K562 treated with DMSO at 1 percent for 48 hours (cell line): ENCODE measurements around the gene NRN1L. TPM values are rescaled to one million over a fixed set of nuclear protein-coding genes. Genes with fewer than 3 reads are reported as not detected.

Source experiments
- total RNA-seq: library from RNA; unstranded; fragments of 300-600 nt; gene quantifications from 2 replicates; pipeline ENCODE4 v1.2.3, GENCODE V29; 2022; ENCODE audit warnings: low replicate concordance; ENCODE audit errors: extremely low read depth

The NRN1L gene
- not detected in 2 replicates for total RNA-seq

DNA sequence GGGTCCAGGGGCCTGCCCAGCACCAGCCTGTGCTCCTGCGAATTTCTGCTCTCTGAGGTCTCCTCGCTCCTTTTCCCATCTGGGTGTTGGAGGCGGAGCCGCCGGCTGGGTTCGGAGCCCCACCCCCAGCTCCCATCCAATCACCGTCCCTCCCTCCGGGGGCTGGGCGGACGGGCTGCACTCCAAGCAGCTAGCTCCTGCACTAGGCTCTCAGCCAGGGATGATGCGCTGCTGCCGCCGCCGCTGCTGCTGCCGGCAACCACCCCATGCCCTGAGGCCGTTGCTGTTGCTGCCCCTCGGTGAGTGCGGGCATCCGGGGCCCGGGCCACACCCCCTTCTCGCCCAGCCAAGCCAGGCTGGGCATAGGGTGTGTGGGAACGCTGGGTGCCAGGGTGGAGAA is at the start of gene NRN1L:
TSS of gene NRN1L (plus strand) at position 202 of the 400 bp plus-strand sequence. CDS start at position 221, 19 bp downstream.

DNA sequence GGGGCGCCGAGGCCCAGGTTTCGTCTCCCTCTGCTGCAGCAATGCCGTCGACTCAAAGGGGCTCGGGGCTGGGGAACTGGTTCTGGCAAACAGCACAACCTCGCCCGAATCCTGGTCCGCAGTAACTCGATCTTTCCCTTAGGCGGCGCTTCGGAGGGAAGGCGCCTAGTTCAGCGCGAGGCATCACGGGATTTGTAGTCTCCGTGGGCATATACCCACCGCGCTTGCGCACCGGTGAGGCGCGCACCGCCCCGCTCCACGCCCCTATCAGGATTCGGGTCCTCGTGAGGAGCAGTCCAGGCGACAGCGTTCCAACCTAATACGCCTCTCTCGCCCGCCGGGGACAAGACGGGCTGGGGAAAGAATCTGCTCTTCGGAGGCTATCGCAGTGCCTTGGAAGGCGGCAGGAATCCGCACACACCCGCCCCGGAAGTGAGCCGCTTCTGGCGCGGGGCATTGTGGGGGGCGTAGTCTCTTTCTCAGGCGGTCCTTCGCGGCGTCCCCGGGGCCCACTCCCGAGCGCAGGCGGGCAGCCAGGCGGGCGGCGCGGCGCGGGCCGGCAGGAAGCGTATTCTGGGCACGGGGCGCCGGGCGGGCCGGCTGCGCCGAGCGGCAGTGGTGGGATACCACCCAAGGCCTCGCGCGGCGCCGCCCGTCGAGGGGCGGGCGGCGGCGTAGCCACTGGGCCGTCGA is 42.7 kb upstream of the NRN1L start, which contains the start of gene THAP11:
TSS of gene THAP11 (plus strand) at position 505 of the 693 bp plus-strand sequence. CDS start 235 bp downstream, outside the sequence.

DNA sequence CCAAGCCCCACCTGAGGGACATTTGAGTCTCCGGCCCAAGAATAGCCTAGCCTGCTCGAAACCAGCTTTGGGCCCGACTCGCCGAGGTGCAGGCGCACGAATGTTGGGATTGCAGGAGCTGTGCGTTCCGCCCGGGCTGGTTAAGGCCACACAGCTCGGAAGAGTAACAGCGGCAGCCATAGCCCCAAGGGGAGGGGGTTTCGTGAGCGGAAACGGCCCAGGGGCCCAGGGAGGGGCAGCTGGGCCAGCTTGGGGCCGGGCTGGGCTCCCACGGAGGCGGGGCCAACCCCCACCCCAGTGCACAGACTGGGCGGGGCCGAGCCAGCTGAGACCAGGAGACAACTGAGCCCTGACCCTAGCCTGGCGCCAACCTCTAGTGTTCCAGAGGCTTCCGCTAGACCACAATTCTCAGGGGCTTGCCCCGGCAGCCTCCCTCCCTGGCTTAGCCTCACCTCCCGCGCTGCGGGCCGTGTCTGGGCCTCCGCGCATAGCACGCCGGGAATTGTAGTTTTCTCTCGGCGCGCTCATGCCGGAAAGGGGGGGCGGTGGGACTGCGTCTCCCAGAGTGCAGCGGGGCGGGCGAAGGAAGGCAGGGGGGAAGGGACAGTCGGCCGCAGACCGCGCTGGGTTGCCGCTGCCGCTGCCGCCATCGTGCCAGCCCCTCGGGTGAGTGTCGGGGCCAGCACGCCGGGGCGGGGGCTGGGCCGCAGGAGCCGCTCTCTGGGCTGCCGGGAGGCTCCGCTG is 38.2 kb upstream of the NRN1L start, which contains the start of gene NUTF2:
TSS of gene NUTF2 (plus strand) at position 614 of the 744 bp plus-strand sequence. CDS start 18,198 bp downstream, outside the sequence.

DNA sequence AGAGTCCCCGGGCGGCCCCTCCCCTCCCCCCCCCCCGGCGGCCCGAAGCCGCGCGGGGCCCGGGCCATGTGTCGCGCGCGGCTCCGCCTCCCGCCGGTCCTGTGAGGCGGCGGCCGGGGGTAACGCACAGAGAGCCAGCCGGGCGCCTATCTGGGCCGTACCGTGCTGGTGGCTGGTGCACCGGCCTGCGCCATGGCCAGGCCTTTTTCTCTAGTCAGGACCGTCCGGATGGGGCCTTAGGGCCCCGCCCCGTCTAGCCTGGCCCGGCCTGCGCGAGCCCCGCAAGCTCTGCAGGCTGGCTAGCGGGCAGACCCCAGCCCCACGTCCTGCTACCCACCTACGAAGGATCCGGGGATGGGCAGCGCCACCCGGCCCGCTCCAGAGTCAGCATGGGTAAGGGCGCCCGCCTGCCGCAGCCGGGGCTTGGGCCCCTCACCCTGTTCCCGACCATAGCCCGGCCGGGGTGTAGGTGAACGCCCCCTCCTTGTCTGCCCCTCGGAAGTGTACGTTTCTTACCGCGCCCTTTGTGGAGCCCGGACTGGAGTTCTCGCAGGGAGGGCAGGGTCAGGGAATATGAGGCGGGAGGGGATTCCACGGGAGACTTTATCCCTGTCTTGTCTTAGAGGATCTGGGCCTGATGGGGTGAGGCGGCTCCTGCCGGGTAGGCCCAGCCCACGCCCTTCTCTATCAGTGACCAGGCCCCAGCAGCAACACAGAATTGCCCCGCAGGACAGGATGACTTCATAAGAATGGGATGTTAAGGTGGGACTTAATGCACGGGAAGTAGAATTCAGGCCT is 37.4 kb upstream of the NRN1L start, which contains the start of gene CENPT:
TSS of gene CENPT (minus strand) at position 630 of the 798 bp plus-strand sequence. CDS start 13,834 bp downstream, outside the sequence.

DNA sequence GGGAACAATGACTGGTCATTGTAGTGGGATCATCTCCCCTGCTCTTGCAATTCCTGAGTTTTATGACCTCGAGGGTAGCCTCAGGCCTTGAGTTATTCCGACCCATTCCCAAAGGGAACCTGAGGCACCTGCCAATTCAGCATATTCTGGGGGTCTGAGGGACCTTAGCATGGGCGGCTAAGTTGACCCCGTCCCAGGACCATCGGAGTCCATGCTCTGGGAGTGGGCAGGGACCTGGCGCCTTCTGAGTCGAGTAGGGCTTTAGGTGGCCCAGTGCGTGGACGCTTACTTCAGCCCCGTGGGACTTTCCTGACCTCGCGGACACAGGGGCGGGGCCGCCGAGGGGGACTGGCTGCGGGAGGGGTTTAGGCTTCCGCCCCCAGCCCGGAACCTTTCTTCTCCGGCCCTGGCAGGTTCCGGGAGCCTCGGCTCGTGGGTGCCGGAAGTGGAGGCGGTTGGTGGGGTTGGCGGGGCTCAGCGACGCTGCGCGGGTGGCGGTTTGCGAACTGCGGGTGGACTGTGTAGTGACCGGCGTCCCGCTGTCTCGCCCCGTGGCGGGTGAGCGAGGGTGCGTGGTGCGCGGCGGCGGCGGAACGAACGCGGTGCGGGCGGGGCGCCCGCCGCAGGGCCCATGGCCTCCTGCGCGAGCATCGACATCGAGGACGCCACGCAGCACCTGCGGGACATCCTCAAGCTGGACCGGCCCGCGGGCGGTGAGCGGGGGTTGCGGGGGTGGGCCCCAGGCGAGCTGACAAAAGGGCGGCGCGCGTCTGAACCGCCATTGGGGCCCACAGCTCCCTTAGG is 11.9 kb upstream of the NRN1L start, which contains the start of gene EDC4:
TSS of gene EDC4 (plus strand) at position 422 of the 804 bp plus-strand sequence. CDS start at position 632, 210 bp downstream.

DNA sequence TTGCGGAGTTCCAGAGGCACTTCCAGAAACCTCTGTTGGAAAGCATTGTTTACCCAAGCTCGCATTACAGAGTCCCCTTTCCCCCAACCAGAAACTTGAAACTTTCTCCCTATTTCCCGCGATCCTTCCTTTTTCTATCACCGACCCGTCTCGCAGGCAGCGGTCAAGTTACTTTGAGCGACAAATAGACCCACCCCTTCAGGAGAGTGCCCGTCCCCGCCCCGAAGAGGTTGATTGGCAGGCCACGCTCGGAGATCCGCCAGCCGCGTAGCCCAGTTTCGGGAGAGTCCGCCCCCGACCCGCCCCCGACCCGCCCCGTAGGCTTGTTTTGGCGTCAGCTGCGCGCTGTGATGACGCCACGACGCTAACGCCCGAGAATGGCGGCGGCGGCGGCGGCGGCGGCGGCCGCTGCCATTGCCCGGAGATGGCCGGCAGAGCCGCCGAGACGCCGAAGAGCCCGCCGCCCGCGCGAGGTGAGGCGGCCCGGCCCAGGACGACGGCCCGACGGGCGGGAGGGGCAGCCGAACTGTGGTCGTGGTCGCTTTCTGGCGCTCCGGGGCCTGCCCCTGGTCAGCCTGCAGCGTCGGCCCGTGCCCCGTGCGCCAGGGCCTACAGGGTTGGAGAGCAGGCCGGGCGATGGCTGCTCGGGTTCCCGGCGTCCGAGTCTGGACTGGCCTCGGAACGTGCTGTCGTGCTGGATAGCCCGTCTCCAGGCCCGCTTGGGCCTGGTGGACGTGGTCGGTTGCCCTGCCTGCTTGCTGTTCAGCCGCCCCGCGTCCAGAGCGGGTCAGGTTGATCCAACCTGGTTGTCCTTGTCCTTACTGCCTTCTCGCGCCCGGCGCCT is 8.4 kb downstream of the NRN1L start, which contains the start of gene PSKH1:
TSS of gene PSKH1 (plus strand) at position 356 of the 844 bp plus-strand sequence. CDS start 15,496 bp downstream, outside the sequence.

DNA sequence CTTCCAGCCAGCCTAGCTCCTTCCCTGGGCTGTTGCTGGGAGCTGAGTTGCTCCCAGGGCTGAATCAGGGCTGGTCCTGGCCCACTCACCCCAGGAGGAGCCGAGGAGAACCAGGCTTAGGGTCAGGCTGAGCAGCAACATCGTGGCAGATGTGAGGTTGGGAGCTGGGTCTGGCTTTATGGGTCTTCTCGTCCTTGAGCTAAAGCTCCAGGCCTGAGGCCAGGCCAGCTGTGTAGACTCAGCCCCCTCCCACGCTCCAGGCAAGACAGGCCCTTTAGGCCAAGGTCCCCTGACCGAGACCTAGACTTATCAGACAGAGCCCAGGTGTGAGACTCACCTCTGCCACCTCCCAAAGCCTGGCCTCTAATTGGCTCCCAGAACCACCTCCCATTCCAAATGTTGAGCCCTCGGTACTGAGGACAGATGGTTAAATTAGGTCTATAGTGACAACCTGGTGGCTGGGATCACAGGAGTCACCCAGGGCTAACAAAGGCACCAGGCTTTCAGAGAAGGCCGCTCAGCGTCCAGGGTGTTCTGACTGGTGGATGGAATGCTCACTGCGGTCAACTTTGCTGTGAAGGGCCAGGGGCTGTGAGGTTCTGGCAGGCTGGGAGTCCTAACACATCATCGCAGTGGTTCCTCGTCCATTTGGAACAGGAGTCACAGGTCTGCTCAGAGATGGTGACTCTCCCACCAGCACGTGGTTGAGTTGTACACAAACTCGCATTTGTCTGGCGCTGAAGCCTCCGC is 47.2 kb downstream of the NRN1L start, which contains the start of gene CTRL:
TSS of gene CTRL (minus strand) at position 151 of the 750 bp plus-strand sequence. CDS start at position 141, 10 bp downstream.

Other genes with a start within 250 kb of the NRN1L start
- not detected in 2 replicates for gene CARMIL2, start 239.7 kb upstream of the NRN1L start, total RNA-seq
- not detected in 2 replicates for gene ACD, start 224.6 kb upstream of the NRN1L start, total RNA-seq
- not detected in 2 replicates for gene PARD6A, start 223.9 kb upstream of the NRN1L start, total RNA-seq
- gene ENKD1, start 218.1 kb upstream of the NRN1L start, total RNA-seq, result not detected in 2 replicates
- gene C16orf86, start 218.1 kb upstream of the NRN1L start, total RNA-seq, result not detected in 2 replicates
- not detected in 2 replicates for gene GFOD2, start 165.6 kb upstream of the NRN1L start, total RNA-seq
- not detected in 2 replicates for gene RANBP10, start 78.3 kb upstream of the NRN1L start, total RNA-seq
- gene TSNAXIP1, start 78.0 kb upstream of the NRN1L start, total RNA-seq, result not detected in 2 replicates
- gene THAP11, start 42.6 kb upstream of the NRN1L start, total RNA-seq, result 250 TPM in 1 of 2 replicates, not detected in the other
- gene NUTF2, start 38.0 kb upstream of the NRN1L start, total RNA-seq, result not detected in 2 replicates
- gene CENPT, start 37.2 kb upstream of the NRN1L start, total RNA-seq, result not detected in 2 replicates
- gene EDC4, start 11.8 kb upstream of the NRN1L start, total RNA-seq, result 278 TPM in 1 of 2 replicates, not detected in the other
- gene PSKH1, start 8.4 kb downstream of the NRN1L start, total RNA-seq, result not detected in 2 replicates
- gene CTRL, start 47.0 kb downstream of the NRN1L start, total RNA-seq, result not detected in 2 replicates
- gene PSMB10, start 52.0 kb downstream of the NRN1L start, total RNA-seq, result not detected in 2 replicates
- gene LCAT, start 59.2 kb downstream of the NRN1L start, total RNA-seq, result not detected in 2 replicates
- gene SLC12A4, start 83.8 kb downstream of the NRN1L start, total RNA-seq, result not detected in 2 replicates
- not detected in 2 replicates for gene DPEP3, start 95.6 kb downstream of the NRN1L start, total RNA-seq
- gene DPEP2, start 114.6 kb downstream of the NRN1L start, total RNA-seq, result not detected in 2 replicates
- not detected in 2 replicates for gene DPEP2NB, start 131.0 kb downstream of the NRN1L start, total RNA-seq
- not detected in 2 replicates for gene DDX28, start 138.3 kb downstream of the NRN1L start, total RNA-seq
- not detected in 2 replicates for gene DUS2, start 138.4 kb downstream of the NRN1L start, total RNA-seq
- not detected in 2 replicates for gene NFATC3, start 200.5 kb downstream of the NRN1L start, total RNA-seq